ENCODE measurements around the gene FYCO1.

The FYCO1 gene

GRCh38 chr3:45976191-45977091 is 19.2 kb downstream of the FYCO1 start:
- no peaks in the 10 kb centered on the region for H3K27me3 ChIP-seq (ENCODE audit: control insufficient read depth in 1 of 2, insufficient read depth in 2 of 2, low read length in 2 of 2)
- H3K4me3 ChIP-seq (ENCODE audit: low read depth in 1 of 2, low read length in 2 of 2) = no peak overlapping the region
- no peak overlapping the region for H3K9ac ChIP-seq (ENCODE audit: low read depth in 1 of 2, low read length in 2 of 2)
- H3K27ac ChIP-seq (ENCODE audit: low read depth, low read length) = no peak overlapping the region
- H3K4me1 ChIP-seq (ENCODE audit: control insufficient read depth in 1 of 2, insufficient read depth in 2 of 2, low read length in 2 of 2) = peaks cover 24 to 46% of the 10 kb centered on the region in 2 donors
- H3K9me3 ChIP-seq (ENCODE audit: control insufficient read depth in 1 of 2, low read length in 2 of 2) = no peaks in the 10 kb centered on the region
- peaks cover 31 to 50% of the 10 kb centered on the region in 2 donors for H3K36me3 ChIP-seq (ENCODE audit: control insufficient read depth in 1 of 2, insufficient read depth in 2 of 2, low read length in 2 of 2)

GRCh38 chr3:45975686-45976085 is 19.9 kb downstream of the FYCO1 start:
- Histone ChIP-seq H3K9ac (ENCODE audit: low read depth in 1 of 2, low read length in 2 of 2) (no peak overlapping the region), H3K27me3 (ENCODE audit: control insufficient read depth in 1 of 2, insufficient read depth in 2 of 2, low read length in 2 of 2) (no peaks in the 10 kb centered on the region), H3K9me3 (ENCODE audit: control insufficient read depth in 1 of 2, low read length in 2 of 2) (no peaks in the 10 kb centered on the region), H3K4me1 (ENCODE audit: control insufficient read depth in 1 of 2, insufficient read depth in 2 of 2, low read length in 2 of 2) (peaks cover 24 to 38% of the 10 kb centered on the region in 2 donors), H3K4me3 (ENCODE audit: low read depth in 1 of 2, low read length in 2 of 2) (no peak overlapping the region), H3K36me3 (ENCODE audit: control insufficient read depth in 1 of 2, insufficient read depth in 2 of 2, low read length in 2 of 2) (peaks cover 24 to 42% of the 10 kb centered on the region in 2 donors), H3K27ac (ENCODE audit: low read depth, low read length) (no peak overlapping the region)

GRCh38 chr3:45974686-45975085 is 20.9 kb downstream of the FYCO1 start:
- no peak overlapping the region for H3K4me3 ChIP-seq (ENCODE audit: low read depth in 1 of 2, low read length in 2 of 2)
- H3K36me3 ChIP-seq (ENCODE audit: control insufficient read depth in 1 of 2, insufficient read depth in 2 of 2, low read length in 2 of 2) = peaks cover 33 to 40% of the 10 kb centered on the region in 2 donors
- no peaks in the 10 kb centered on the region for H3K9me3 ChIP-seq (ENCODE audit: control insufficient read depth in 1 of 2, low read length in 2 of 2)
- peaks cover 22 to 31% of the 10 kb centered on the region in 2 donors for H3K4me1 ChIP-seq (ENCODE audit: control insufficient read depth in 1 of 2, insufficient read depth in 2 of 2, low read length in 2 of 2)
- H3K27me3 ChIP-seq (ENCODE audit: control insufficient read depth in 1 of 2, insufficient read depth in 2 of 2, low read length in 2 of 2) = no peaks in the 10 kb centered on the region
- no peak overlapping the region for H3K9ac ChIP-seq (ENCODE audit: low read depth in 1 of 2, low read length in 2 of 2)
- no peak overlapping the region for H3K27ac ChIP-seq (ENCODE audit: low read depth, low read length)

GRCh38 chr3:45972534-45973402 is 22.9 kb downstream of the FYCO1 start:
- H3K9me3 ChIP-seq (ENCODE audit: control insufficient read depth in 1 of 2, low read length in 2 of 2) = no peaks in the 10 kb centered on the region
- H3K4me1 ChIP-seq (ENCODE audit: control insufficient read depth in 1 of 2, insufficient read depth in 2 of 2, low read length in 2 of 2) = peaks cover 11 to 18% of the 10 kb centered on the region in 2 donors
- no peak overlapping the region for H3K27ac ChIP-seq (ENCODE audit: low read depth, low read length)
- no peaks in the 10 kb centered on the region for H3K27me3 ChIP-seq (ENCODE audit: control insufficient read depth in 1 of 2, insufficient read depth in 2 of 2, low read length in 2 of 2)
- no peak overlapping the region for H3K9ac ChIP-seq (ENCODE audit: low read depth in 1 of 2, low read length in 2 of 2)
- no peak overlapping the region for H3K4me3 ChIP-seq (ENCODE audit: low read depth in 1 of 2, low read length in 2 of 2)
- peaks cover 39 to 47% of the 10 kb centered on the region in 2 donors for H3K36me3 ChIP-seq (ENCODE audit: control insufficient read depth in 1 of 2, insufficient read depth in 2 of 2, low read length in 2 of 2)

- Histone ChIP-seq H3K9ac (ENCODE audit: low read depth in 1 of 2, low read length in 2 of 2) (no peak overlapping the region), H3K36me3 (ENCODE audit: control insufficient read depth in 1 of 2, insufficient read depth in 2 of 2, low read length in 2 of 2) (peaks cover 49 to 57% of the 10 kb centered on the region in 2 donors), H3K27me3 (ENCODE audit: control insufficient read depth in 1 of 2, insufficient read depth in 2 of 2, low read length in 2 of 2) (no peaks in the 10 kb centered on the region), H3K27ac (ENCODE audit: low read depth, low read length) (no peak overlapping the region), H3K4me3 (ENCODE audit: low read depth in 1 of 2, low read length in 2 of 2) (no peak overlapping the region), H3K4me1 (ENCODE audit: control insufficient read depth in 1 of 2, insufficient read depth in 2 of 2, low read length in 2 of 2) (peaks cover 4 to 5% of the 10 kb centered on the region in 2 donors), H3K9me3 (ENCODE audit: control insufficient read depth in 1 of 2, low read length in 2 of 2) (no peaks in the 10 kb centered on the region)
Observed at GRCh38 chr3:45969953-45970352, 25.7 kb downstream of the FYCO1 start.

GRCh38 chr3:45969116-45969515 is 26.5 kb downstream of the FYCO1 start:
- Histone ChIP-seq H3K9ac (ENCODE audit: low read depth in 1 of 2, low read length in 2 of 2) (no peak overlapping the region), H3K4me3 (ENCODE audit: low read depth in 1 of 2, low read length in 2 of 2) (no peak overlapping the region), H3K36me3 (ENCODE audit: control insufficient read depth in 1 of 2, insufficient read depth in 2 of 2, low read length in 2 of 2) (peaks cover 52 to 60% of the 10 kb centered on the region in 2 donors), H3K9me3 (ENCODE audit: control insufficient read depth in 1 of 2, low read length in 2 of 2) (no peaks in the 10 kb centered on the region), H3K27me3 (ENCODE audit: control insufficient read depth in 1 of 2, insufficient read depth in 2 of 2, low read length in 2 of 2) (no peaks in the 10 kb centered on the region), H3K4me1 (ENCODE audit: control insufficient read depth in 1 of 2, insufficient read depth in 2 of 2, low read length in 2 of 2) (peaks cover 4 to 5% of the 10 kb centered on the region in 2 donors), H3K27ac (ENCODE audit: low read depth, low read length) (no peak overlapping the region)

GRCh38 chr3:45968706-45969105 is 26.9 kb downstream of the FYCO1 start:
- Histone ChIP-seq H3K36me3 (ENCODE audit: control insufficient read depth in 1 of 2, insufficient read depth in 2 of 2, low read length in 2 of 2) (peaks cover 54 to 64% of the 10 kb centered on the region in 2 donors), H3K4me3 (ENCODE audit: low read depth in 1 of 2, low read length in 2 of 2) (no peak overlapping the region), H3K27me3 (ENCODE audit: control insufficient read depth in 1 of 2, insufficient read depth in 2 of 2, low read length in 2 of 2) (no peaks in the 10 kb centered on the region), H3K9ac (ENCODE audit: low read depth in 1 of 2, low read length in 2 of 2) (no peak overlapping the region), H3K27ac (ENCODE audit: low read depth, low read length) (no peak overlapping the region), H3K9me3 (ENCODE audit: control insufficient read depth in 1 of 2, low read length in 2 of 2) (no peaks in the 10 kb centered on the region), H3K4me1 (ENCODE audit: control insufficient read depth in 1 of 2, insufficient read depth in 2 of 2, low read length in 2 of 2) (peaks cover 4 to 5% of the 10 kb centered on the region in 2 donors)

GRCh38 chr3:45968149-45968548 is 27.5 kb downstream of the FYCO1 start:
- Histone ChIP-seq H3K9ac (ENCODE audit: low read depth in 1 of 2, low read length in 2 of 2) (no peak overlapping the region), H3K27ac (ENCODE audit: low read depth, low read length) (no peak overlapping the region), H3K4me3 (ENCODE audit: low read depth in 1 of 2, low read length in 2 of 2) (no peak overlapping the region), H3K9me3 (ENCODE audit: control insufficient read depth in 1 of 2, low read length in 2 of 2) (no peaks in the 10 kb centered on the region), H3K36me3 (ENCODE audit: control insufficient read depth in 1 of 2, insufficient read depth in 2 of 2, low read length in 2 of 2) (peaks cover 59 to 69% of the 10 kb centered on the region in 2 donors), H3K4me1 (ENCODE audit: control insufficient read depth in 1 of 2, insufficient read depth in 2 of 2, low read length in 2 of 2) (peaks cover 4 to 5% of the 10 kb centered on the region in 2 donors), H3K27me3 (ENCODE audit: control insufficient read depth in 1 of 2, insufficient read depth in 2 of 2, low read length in 2 of 2) (no peaks in the 10 kb centered on the region)

GRCh38 chr3:45967724-45968123 is 27.9 kb downstream of the FYCO1 start:
- H3K27ac ChIP-seq (ENCODE audit: low read depth, low read length) = no peak overlapping the region
- peaks cover 62 to 71% of the 10 kb centered on the region in 2 donors for H3K36me3 ChIP-seq (ENCODE audit: control insufficient read depth in 1 of 2, insufficient read depth in 2 of 2, low read length in 2 of 2)
- H3K4me3 ChIP-seq (ENCODE audit: low read depth in 1 of 2, low read length in 2 of 2) = no peak overlapping the region
- H3K9ac ChIP-seq (ENCODE audit: low read depth in 1 of 2, low read length in 2 of 2) = no peak overlapping the region
- no peaks in the 10 kb centered on the region for H3K9me3 ChIP-seq (ENCODE audit: control insufficient read depth in 1 of 2, low read length in 2 of 2)
- peaks cover 4 to 5% of the 10 kb centered on the region in 2 donors for H3K4me1 ChIP-seq (ENCODE audit: control insufficient read depth in 1 of 2, insufficient read depth in 2 of 2, low read length in 2 of 2)
- no peaks in the 10 kb centered on the region for H3K27me3 ChIP-seq (ENCODE audit: control insufficient read depth in 1 of 2, insufficient read depth in 2 of 2, low read length in 2 of 2)
